Activated CD8-positive, alpha-beta T cell treated with anti-CD3 and anti-CD28 coated beads, Interleukin-2, amount 10 ng/mL, durations not matched to agents 7 days and 5 days (primary cell): ENCODE data around the gene ECHDC1. TPM values are rescaled to one million over a fixed set of nuclear protein-coding genes. Genes with fewer than 3 reads are reported as not detected.

Experiments used
- ATAC-seq: fragments of 150-1000 bp; cut with Tn5 transposase; one replicate; pipeline ENCODE4 v1.10.0; 2021; ENCODE audit warnings: moderate library complexity
- CTCF ChIA-PET: fragments of 350-600 bp; sonication (Branson Sonifier 250); formaldehyde crosslinking; loops from one replicate; lab custom pipeline; 2021; ENCODE audit warnings: antibody characterized with exemption; lab: Charles Lee
- POLR2A ChIA-PET: fragments of 350-600 bp; sonication (Branson Sonifier 250); formaldehyde crosslinking; loops from one replicate; lab custom pipeline; 2021; ENCODE audit warnings: antibody characterized with exemption; lab: Charles Lee
- DNase-seq: peaks from one replicate; pipeline ENCODE4 v3.0.0-alpha.2; 2020
- H3K27ac Mint-ChIP-seq: one replicate; pipeline ENCODE4 v1.8.0; 2021; ENCODE audit warnings: mild to moderate bottlenecking, mixed read lengths
- H3K27me3 Mint-ChIP-seq: one replicate; pipeline ENCODE4 v1.8.0; 2021; ENCODE audit warnings: low read depth, mixed read lengths
- H3K36me3 Mint-ChIP-seq: one replicate; pipeline ENCODE4 v1.8.0; 2021; ENCODE audit warnings: low read depth, mixed read lengths
- H3K4me1 Mint-ChIP-seq: one replicate; pipeline ENCODE4 v1.8.0; 2021; ENCODE audit warnings: low read depth, mixed read lengths
- H3K4me3 Mint-ChIP-seq: one replicate; pipeline ENCODE4 v1.8.0; 2021; ENCODE audit warnings: mild to moderate bottlenecking, mixed read lengths
- H3K9me3 Mint-ChIP-seq: one replicate; pipeline ENCODE4 v1.8.0; 2022; ENCODE audit warnings: mixed read lengths; ENCODE audit not compliant: insufficient read depth
- total RNA-seq, 2 experiments: library from RNA; stranded (reverse); gene quantifications; one replicate each; pipeline ENCODE4 v1.2.3, GENCODE V29; 2021

ECHDC1 gene
- total RNA-seq, 2 experiments from 2014 or later, result 44.0 to 47.1 TPM

DNA sequence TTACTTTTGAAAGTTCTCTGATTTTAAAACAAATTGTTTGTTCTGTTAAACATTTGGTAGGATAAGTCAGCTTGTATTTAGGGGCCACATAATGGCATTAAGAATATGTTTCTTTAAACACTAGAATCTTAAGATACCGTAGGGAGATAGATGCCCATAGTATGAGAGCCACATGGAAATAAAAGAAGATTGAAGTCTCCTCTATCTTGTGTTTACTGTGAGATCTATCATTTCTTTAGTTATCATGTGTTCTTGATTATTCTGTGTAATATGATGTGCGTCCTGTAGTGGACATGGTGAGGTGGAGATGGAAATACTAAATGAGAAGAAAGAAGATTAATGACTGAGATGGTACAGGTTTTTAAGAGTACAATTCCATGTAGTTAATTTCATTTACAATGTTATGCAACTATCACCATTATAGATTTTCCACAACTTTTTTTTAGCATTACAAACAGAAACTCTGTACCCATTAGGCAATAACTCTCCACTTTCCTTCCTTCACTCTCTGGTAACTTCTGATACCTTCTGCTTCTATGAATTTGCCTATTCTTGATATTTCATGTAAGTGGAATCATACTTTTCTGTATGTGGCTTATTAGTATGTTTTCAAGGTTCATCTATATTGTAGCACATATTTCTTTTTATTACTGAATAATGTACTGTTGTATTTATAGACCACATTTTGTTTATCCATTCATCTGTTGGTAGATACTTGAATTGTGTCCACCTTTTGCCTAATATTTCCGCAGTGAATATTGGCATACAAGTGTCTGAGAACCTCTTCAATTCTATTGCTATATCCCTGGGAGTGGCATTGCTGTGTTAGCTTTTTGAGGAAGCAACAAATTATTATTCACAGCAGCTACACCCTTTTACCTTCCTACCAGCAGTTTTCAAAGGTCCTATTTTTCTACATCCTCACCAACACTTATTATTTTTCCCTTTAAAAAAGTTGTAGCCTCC, 65.2 kb downstream of the ECHDC1 start:
- no peak for ATAC-seq
- H3K4me1 Mint-ChIP-seq, result peaks cover 5% of the 10 kb centered on the region
- CTCF ChIA-PET, result interaction anchor here (1.9 kb wide), 1 partner anchor 12 kb away, joined by 9 read pairs; the partner anchor contains the start of gene RNF146
- POLR2A ChIA-PET, result interaction anchor here (0.6 kb wide), 1 partner anchor 11 kb away, joined by 3 read pairs; the partner anchor contains the start of gene RNF146
- H3K27ac Mint-ChIP-seq, result no peak overlapping the region
- DNase-seq, result no peak
- no peak overlapping the region for H3K4me3 Mint-ChIP-seq
- no peaks in the 10 kb centered on the region for H3K27me3 Mint-ChIP-seq
- H3K9me3 Mint-ChIP-seq, result no peaks in the 10 kb centered on the region
- H3K36me3 Mint-ChIP-seq, result peaks cover 13% of the 10 kb centered on the region

DNA sequence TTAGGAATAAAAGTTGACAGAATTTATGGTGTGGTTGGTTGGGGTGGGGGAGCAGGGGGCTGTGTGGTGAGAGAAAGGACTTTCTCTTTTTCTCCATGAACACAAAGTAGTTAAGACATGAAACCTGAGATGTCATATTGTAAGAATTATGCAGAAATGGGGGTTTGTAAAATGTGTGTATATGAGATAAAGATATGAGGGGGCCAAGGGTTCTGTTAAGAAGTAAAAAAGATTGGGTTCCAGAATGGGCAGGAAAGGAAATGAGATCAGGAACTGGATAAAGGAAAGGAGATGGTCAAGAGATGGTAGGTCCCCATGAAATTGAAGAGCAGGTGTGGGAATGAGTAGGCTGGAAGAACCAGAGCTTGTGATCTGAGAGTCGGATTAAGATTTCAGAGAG, 67.1 kb downstream of the ECHDC1 start:
- Mint-ChIP-seq H3K27me3 (no peaks in the 10 kb centered on the region), H3K27ac (no peak overlapping the region), H3K36me3 (peaks cover 7% of the 10 kb centered on the region), H3K4me1 (peaks cover 5% of the 10 kb centered on the region), H3K9me3 (no peaks in the 10 kb centered on the region), H3K4me3 (no peak overlapping the region)
- ChIA-PET CTCF (interaction anchor here (1.7 kb wide), 1 partner anchor 10 kb away, joined by 11 read pairs; the partner anchor contains the start of gene RNF146), POLR2A (no interaction called here)
- no peak for DNase-seq
- no peak for ATAC-seq

DNA sequence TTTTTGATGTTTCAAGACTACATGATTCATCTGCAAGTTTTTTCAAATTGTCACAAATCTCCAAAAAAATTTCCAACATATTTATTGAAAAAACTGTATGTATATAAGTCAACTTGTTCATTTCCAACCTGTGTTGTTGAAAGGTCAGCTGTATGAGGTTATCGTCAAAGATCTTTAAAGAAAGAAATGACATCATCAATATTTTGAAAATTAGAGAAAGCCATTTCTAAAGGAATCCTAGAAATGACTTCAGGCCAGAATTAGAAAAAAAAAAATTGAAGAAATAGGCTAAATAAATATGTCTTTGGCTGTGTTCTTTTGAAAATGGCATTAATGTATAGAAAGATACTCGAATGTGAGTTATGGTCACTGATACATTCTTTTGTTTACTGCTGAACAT, 69.9 kb downstream of the ECHDC1 start:
- ChIA-PET CTCF (no interaction called here), POLR2A (no interaction called here)
- H3K36me3 Mint-ChIP-seq, result peaks cover 9% of the 10 kb centered on the region
- no peaks in the 10 kb centered on the region for H3K27me3 Mint-ChIP-seq
- peaks cover 18% of the 10 kb centered on the region for H3K4me1 Mint-ChIP-seq
- no peak for DNase-seq
- no peaks in the 10 kb centered on the region for H3K9me3 Mint-ChIP-seq
- no peak for ATAC-seq
- H3K27ac Mint-ChIP-seq, result no peak overlapping the region
- H3K4me3 Mint-ChIP-seq, result no peak overlapping the region

DNA sequence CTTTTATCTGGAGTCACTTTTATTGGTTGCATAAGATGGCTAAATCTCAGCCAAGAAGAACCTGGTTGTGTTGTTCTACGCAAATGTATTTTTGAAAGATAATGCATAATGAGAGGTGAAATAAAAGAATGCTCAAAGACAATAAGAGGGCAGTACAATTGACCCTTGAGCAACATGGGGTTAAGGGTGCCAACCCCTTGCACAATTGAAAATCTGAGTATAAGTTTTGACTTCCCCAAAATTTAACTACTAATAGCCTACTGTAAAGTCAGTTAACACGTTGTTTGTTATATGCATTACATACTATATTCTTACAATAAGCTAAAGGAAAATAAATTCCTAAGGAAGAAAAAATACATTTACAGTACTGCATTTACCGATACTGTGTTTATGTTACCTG, 70.8 kb downstream of the ECHDC1 start:
- Mint-ChIP-seq H3K4me3 (no peak overlapping the region), H3K36me3 (peaks cover 12% of the 10 kb centered on the region), H3K4me1 (peaks cover 24% of the 10 kb centered on the region), H3K27ac (no peak overlapping the region), H3K9me3 (no peaks in the 10 kb centered on the region), H3K27me3 (no peaks in the 10 kb centered on the region)
- DNase-seq, result no peak
- CTCF ChIA-PET, result no interaction called here
- no peak for ATAC-seq
- POLR2A ChIA-PET, result no interaction called here

DNA sequence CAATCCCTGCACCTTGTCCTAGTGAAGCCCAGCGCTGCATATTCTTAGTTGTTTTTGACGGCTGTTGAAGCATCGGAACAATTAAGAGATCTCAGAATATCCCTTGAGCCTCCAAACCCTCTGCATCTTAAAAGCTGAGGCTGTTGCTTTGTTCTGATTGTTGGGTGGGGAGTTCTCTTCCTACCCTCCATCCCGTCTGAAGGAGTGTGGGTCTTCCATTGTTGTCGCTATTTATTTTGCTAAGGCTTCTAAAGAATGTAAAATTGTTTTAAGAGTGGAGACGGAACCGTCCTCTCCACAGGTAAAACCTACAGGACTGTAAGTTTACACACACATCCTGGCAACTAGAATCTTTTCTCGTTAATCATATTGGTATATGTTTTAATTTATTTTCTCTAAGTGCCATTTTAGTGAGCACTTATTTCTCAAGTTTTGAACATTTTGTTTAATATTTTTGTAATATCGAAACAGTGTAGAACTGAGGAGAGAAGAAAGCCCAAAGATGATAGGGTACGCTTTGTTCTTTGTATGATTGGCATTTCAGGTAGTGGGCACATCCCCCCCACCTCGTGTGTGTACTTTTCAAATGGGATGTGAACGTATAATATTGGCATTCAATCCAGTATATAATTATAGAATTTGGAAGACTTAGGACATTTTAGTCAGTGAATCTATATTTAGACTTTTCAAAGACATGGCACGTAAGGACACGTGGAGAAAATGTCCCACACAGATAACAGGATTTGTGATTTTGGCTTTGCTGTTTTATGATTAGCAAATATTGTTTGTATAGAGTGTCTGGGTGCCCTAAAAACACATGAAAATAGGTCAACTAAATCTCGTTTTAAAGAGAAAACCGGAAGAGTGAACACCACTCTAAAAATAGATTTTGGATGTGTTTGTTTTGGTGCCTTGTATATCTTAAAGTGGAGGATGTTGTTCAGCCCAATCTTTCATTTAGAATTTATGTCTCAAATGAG, 75.5 kb downstream of the ECHDC1 start:
- Mint-ChIP-seq H3K27me3 (peaks cover 4% of the 10 kb centered on the region), H3K4me1 (peaks cover 33% of the 10 kb centered on the region), H3K4me3 (peak overlapping the region; percentile 96)

DNA sequence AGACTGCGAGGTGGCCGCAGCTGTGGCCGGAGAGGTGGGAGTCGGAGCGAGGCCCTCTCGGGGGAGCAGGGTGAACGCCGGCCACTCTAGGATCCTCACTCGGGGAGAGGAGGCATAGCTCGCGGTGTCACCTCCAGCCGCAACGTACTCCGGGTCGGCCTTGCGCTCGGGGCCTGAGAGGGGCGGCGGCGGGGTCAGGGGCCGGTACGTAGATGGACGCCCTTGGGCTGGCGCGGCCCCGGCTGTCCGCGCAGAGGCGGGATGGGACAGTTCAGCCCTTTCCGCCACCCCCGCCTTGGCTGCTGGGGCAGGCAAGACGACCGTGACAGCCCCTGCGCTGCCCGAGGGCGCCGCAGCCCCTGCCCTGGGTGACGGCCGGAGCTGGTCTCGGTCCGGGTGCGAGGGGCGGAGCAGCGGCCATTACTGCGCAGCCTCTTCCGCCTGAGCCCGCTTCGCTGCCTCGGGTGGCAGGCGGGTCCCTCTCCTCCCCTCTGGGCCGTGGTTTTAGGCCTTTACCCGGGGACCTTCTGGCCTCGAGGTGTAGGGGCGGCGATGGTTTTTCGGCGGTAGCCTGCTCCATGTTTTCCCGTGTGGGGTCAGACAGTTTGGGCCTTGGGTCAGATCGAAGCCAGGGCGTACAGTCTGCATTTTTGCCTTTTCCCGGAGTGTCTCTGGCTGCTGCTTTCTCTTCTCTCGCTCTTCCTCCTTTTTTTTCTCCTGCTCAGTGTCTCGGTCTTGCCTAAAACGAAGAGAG, 76.3 kb downstream of the ECHDC1 start:
- H3K9me3 Mint-ChIP-seq, result no peaks in the 10 kb centered on the region
- ChIA-PET CTCF (interaction anchor here (0.6 to 2.6 kb wide), 35 partner anchors 8 to 376 kb away, joined by 3 to 22 read pairs (median 5); partner anchors contain the start of genes KIAA0408 and MTCL3), POLR2A (interaction anchor here (0.9 to 2.5 kb wide), 8 partner anchors 12 to 249 kb away, joined by 3 to 9 read pairs (median 4); partner anchors contain the start of gene ECHDC1)
- peak; percentile 61 for DNase-seq
- H3K27ac Mint-ChIP-seq, result peak overlapping the region; percentile 100
- H3K4me1 Mint-ChIP-seq, result peaks cover 33% of the 10 kb centered on the region
- peaks cover 8% of the 10 kb centered on the region for H3K36me3 Mint-ChIP-seq
- peak; percentile 72 for ATAC-seq
- peaks cover 6% of the 10 kb centered on the region for H3K27me3 Mint-ChIP-seq
- H3K4me3 Mint-ChIP-seq, result peak overlapping the region; percentile 96

More for the DNA sequence above, 75.5 kb downstream of the ECHDC1 start:
- ChIA-PET CTCF (interaction anchor here (0.6 to 2.6 kb wide), 7 partner anchors 11 to 248 kb away, joined by 3 to 22 read pairs (median 5); no protein-coding TSS in a partner anchor), POLR2A (interaction anchor here (0.9 to 2.5 kb wide), 5 partner anchors 11 to 248 kb away, joined by 3 to 9 read pairs (median 6); no protein-coding TSS in a partner anchor)
- H3K9me3 Mint-ChIP-seq, result no peaks in the 10 kb centered on the region
- H3K27ac Mint-ChIP-seq, result peak overlapping the region; percentile 96
- DNase-seq (no peak), ATAC-seq (peak; percentile 19)
- peaks cover 12% of the 10 kb centered on the region for H3K36me3 Mint-ChIP-seq

DNA sequence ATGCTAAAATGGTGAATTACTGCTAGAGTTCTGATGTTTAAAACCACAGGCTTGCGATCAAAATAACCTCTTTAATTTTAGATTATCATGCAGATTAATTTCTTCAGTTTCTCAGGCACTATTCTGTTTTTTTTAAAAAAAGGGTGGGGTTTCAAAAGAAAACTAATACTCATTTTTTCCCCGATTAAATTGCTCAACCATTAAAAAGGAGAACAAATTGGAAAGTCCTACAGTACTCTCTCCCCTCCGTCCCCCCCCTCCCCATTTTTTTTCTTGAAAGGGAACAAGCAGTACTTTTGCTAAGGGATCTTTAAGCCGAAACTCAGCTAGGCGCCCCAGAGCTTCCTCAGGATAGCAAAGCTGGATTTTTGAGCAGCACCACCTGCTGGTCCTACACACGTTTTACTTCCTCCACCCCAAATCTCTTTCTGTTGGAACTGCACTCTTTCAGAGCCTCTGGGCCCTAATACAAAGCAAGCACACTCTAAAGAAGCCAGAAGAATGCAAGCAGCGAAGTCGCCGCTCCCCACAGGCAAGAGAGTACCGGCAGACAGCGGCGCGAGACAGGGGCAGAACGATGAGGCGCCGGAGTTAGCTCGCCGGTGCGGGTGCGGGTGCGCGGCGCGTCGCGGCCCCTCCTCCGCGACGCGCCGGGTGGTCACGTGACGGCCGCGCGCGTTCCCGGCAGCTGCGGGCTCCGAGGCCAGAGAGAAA, 77.1 kb downstream of the ECHDC1 start, which contains the start of gene RNF146:
Gene RNF146, plus strand, starts transcription at position 687 of the 714 bp plus-strand sequence. CDS start 13,475 bp downstream, outside the sequence.
- ChIA-PET CTCF (interaction anchor here (0.6 to 2.6 kb wide), 36 partner anchors 9 to 376 kb away, joined by 3 to 22 read pairs (median 4); partner anchors contain the start of genes ECHDC1, KIAA0408 and MTCL3), POLR2A (interaction anchor here (0.9 to 2.5 kb wide), 7 partner anchors 11 to 250 kb away, joined by 3 to 9 read pairs (median 6); partner anchors contain the start of gene ECHDC1)
- Mint-ChIP-seq H3K4me3 (peak within 1 kb of the TSS; percentile 96), H3K36me3 (peaks cover 6% of the 10 kb centered on the region), H3K27ac (peak within 1 kb of the TSS; percentile 100), H3K4me1 (peaks cover 33% of the 10 kb centered on the region), H3K27me3 (peaks cover 6% of the 10 kb centered on the region), H3K9me3 (no peaks in the 10 kb centered on the region)
- peak; percentile 77 for DNase-seq
- peak; percentile 85 for ATAC-seq

DNA sequence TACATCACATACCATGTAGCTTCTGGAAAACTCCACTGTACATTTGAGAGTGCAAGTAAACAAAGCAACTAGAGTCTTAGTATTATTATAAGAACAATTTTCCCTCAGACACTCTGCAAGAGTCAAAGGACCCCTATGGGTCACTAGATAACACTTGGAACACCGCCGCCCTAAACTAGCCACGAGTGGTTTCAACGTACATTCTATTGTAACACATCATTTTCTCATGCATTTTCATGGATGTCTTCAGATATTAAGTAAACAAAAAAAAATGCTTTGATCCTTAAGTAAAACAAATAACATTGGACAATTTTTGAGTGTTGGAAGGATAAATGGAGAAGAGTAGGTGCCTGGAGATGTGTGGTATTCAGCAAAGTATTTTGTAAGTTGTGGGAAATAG, 79.9 kb downstream of the ECHDC1 start:
- H3K27me3 Mint-ChIP-seq, result peaks cover 16% of the 10 kb centered on the region
- CTCF ChIA-PET, result interaction anchor here (0.8 kb wide), 1 partner anchor 27 kb away, joined by 3 read pairs; no protein-coding TSS in a partner anchor
- peaks cover 20% of the 10 kb centered on the region for H3K4me1 Mint-ChIP-seq
- H3K9me3 Mint-ChIP-seq, result no peaks in the 10 kb centered on the region
- H3K27ac Mint-ChIP-seq, result no peak overlapping the region
- DNase-seq, result no peak
- POLR2A ChIA-PET, result interaction anchor here (0.6 kb wide), 1 partner anchor 86 kb away, joined by 3 read pairs; no protein-coding TSS in a partner anchor
- no peak overlapping the region for H3K4me3 Mint-ChIP-seq
- peaks cover 3% of the 10 kb centered on the region for H3K36me3 Mint-ChIP-seq
- ATAC-seq, result no peak

DNA sequence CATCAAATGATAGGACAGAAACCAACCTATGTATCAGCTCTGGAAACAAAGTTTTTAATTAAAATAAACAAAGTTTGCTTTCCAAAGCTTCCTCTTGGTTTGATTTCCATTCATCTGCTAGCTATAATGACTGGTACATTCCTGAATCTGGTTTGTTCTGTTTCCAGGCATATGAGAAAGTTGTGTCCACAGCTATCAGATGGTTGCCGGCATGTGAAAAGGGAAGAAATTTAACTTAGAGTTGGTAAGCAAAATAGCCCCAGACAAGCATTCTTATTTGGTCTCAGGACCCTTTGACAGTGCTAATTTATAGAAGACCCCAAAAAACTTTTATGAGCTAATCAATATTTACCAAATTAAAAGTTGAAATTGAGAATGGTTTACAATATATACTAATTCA, 80.5 kb downstream of the ECHDC1 start:
- DNase-seq (no peak), ATAC-seq (no peak)
- Mint-ChIP-seq H3K36me3 (no peaks in the 10 kb centered on the region), H3K27me3 (peaks cover 16% of the 10 kb centered on the region), H3K27ac (no peak overlapping the region), H3K4me1 (peaks cover 14% of the 10 kb centered on the region), H3K9me3 (no peaks in the 10 kb centered on the region), H3K4me3 (no peak overlapping the region)
- POLR2A ChIA-PET, result no interaction called here
- CTCF ChIA-PET, result interaction anchor here (0.8 kb wide), 2 partner anchors 27 to 39 kb away, joined by 3 read pairs; no protein-coding TSS in a partner anchor

DNA sequence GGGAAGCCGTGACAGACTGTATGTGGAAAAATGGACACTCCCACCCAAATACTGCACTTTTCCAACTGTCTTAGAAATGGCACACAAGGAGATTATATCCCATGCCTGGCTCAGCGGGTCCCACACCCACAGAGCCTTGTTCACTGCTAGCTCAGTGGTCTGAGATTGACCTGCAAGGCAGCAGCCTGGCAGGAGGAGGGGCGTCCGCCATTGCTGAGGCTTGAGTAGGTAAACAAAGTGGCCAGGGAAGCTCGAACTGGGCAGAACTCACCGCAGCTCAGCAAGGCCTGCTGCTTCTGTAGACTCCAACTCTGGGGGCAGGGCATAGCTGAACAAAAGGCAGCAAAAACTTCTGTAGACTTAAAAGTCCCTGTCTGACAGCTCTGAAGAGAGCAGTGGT, 88.1 kb downstream of the ECHDC1 start:
- ATAC-seq, result no peak
- Mint-ChIP-seq H3K27ac (no peak overlapping the region), H3K9me3 (no peaks in the 10 kb centered on the region), H3K4me1 (no peaks in the 10 kb centered on the region), H3K4me3 (no peak overlapping the region), H3K27me3 (peaks cover 8% of the 10 kb centered on the region), H3K36me3 (no peaks in the 10 kb centered on the region)
- CTCF ChIA-PET, result no interaction called here
- POLR2A ChIA-PET, result interaction anchor here (1.2 kb wide), 1 partner anchor 11 kb away, joined by 6 read pairs; the partner anchor contains the start of gene RNF146
- no peak for DNase-seq
